HepG2 (cell line): Measurements from ENCODE around the gene ARL5B. TPM values are rescaled to one million over a fixed set of nuclear protein-coding genes. Genes with fewer than 3 reads are reported as not detected.

Source experiments
- ARID2 ChIP-seq: sonication (generic); formaldehyde crosslinking; IDR thresholded peaks from 2 replicates; pipeline ENCODE4 v1.8.1; 2022; ENCODE audit warnings: mild to moderate bottlenecking, missing genetic modification reagents, borderline replicate concordance
- ARNT ChIP-seq: fragments of 450-650 bp; IDR thresholded peaks from 2 replicates; pipeline ENCODE4 v1.6.1; 2017
- ERF ChIP-seq: IDR thresholded peaks from 2 replicates; pipeline ENCODE4 v1.6.1; 2018; ENCODE audit warnings: missing biosample characterization, missing genetic modification reagents
- GATA4 ChIP-seq: sonication (generic); IDR thresholded peaks from 2 replicates; pipeline ENCODE4 v1.6.1; 2016; ENCODE audit warnings: antibody characterized with exemption, low read depth, borderline replicate concordance
- JARID2 ChIP-seq: sonication (generic); formaldehyde crosslinking; IDR thresholded peaks from 2 replicates; pipeline ENCODE4 v1.8.1; 2023; ENCODE audit warnings: missing genetic modification reagents, inconsistent platforms; ENCODE audit not compliant: insufficient replicate concordance
- NFIC ChIP-seq: IDR thresholded peaks from 2 replicates; pipeline ENCODE4 v1.6.1; 2012; ENCODE audit warnings: mild to moderate bottlenecking, low read length, inconsistent platforms
- RELA ChIP-seq: sonication (generic); formaldehyde crosslinking; IDR thresholded peaks from 2 replicates; pipeline ENCODE4 v1.4.0; 2020; ENCODE audit warnings: missing genetic modification reagents
- SALL1 ChIP-seq: sonication (generic); formaldehyde crosslinking; IDR thresholded peaks from 2 replicates; pipeline ENCODE4 v1.8.0; 2022; ENCODE audit warnings: mild to moderate bottlenecking, missing genetic modification reagents
- U2AF2 ChIP-seq: fragments of 200-400 bp; formaldehyde crosslinking; IDR thresholded peaks from 2 replicates; pipeline ENCODE4 v1.6.1; 2017; ENCODE audit warnings: low read depth, mild to moderate bottlenecking, low read length
- ZNF547 ChIP-seq: sonication (generic); formaldehyde crosslinking; IDR thresholded peaks from 2 replicates; pipeline ENCODE4 v1.5.1; 2020; ENCODE audit warnings: mild to moderate bottlenecking, missing genetic modification reagents
- ZNF569 ChIP-seq: sonication (generic); formaldehyde crosslinking; IDR thresholded peaks from 2 replicates; pipeline ENCODE4 v1.5.0; 2020; ENCODE audit warnings: mild to moderate bottlenecking, missing genetic modification reagents, moderate library complexity, borderline replicate concordance
- ZNF747 ChIP-seq: sonication (generic); formaldehyde crosslinking; IDR thresholded peaks from 2 replicates; pipeline ENCODE4 v1.8.1; 2023; ENCODE audit warnings: missing genetic modification reagents, mild to moderate bottlenecking, borderline replicate concordance
- ZNF776 ChIP-seq: sonication (generic); formaldehyde crosslinking; IDR thresholded peaks from 2 replicates; pipeline ENCODE4 v1.4.0; 2020; ENCODE audit warnings: mild to moderate bottlenecking, missing genetic modification reagents
- ZSCAN31 ChIP-seq: sonication (generic); formaldehyde crosslinking; IDR thresholded peaks from 2 replicates; pipeline ENCODE4 v1.5.0; 2020; ENCODE audit warnings: low read depth, mild to moderate bottlenecking, missing genetic modification reagents
- polyA plus RNA-seq, 8 experiments: library from polyadenylated mRNA; depleted of rRNA in 3 of 8; stranded (reverse) in 7 of 8; unstranded in 1 of 8; fragments of >200 nt; fragmentation: Illumina TruSeq in 4 of 8; extraction: Trizol in 4 of 8; gene quantifications; 2 replicates each; pipeline versions ENCODE4 v1.2.1 to v1.2.3, GENCODE V29; 2011 to 2016; ENCODE audit warnings: low read depth in 4 of 8, missing spikeins in 1 of 8, mixed read lengths in 1 of 8; ENCODE audit not compliant: insufficient read depth in 1 of 8
- total RNA-seq, 5 experiments: library from RNA; depleted of rRNA; stranded (reverse); fragments of >200 nt; fragmentation: Illumina TruSeq; extraction: Trizol; gene quantifications; 2 replicates each; pipeline ENCODE4 v1.2.3, GENCODE V29; 2016; ENCODE audit warnings: low read depth in 1 of 5
- TF ChIP-seq, protein P1 (sequence below): sonication (generic); formaldehyde crosslinking; IDR thresholded peaks from 2 replicates; pipeline ENCODE4; 2020; ENCODE audit warnings: missing genetic modification reagents, mild to moderate bottlenecking, borderline replicate concordance
- TF ChIP-seq, protein P2 (sequence below): sonication (generic); formaldehyde crosslinking; IDR thresholded peaks from 2 replicates; pipeline ENCODE4 v1.5.1; 2020; ENCODE audit warnings: mild to moderate bottlenecking, missing genetic modification reagents, moderate library complexity
- TF ChIP-seq, protein P3 (sequence below): sonication (generic); formaldehyde crosslinking; IDR thresholded peaks from 2 replicates; pipeline ENCODE4 v1.8.0; 2022; ENCODE audit warnings: low read depth, missing genetic modification reagents
- TF ChIP-seq, protein P4 (sequence below): sonication (generic); formaldehyde crosslinking; IDR thresholded peaks from 2 replicates; pipeline ENCODE4 v1.5.1; 2020; ENCODE audit warnings: missing genetic modification reagents, mild to moderate bottlenecking, borderline replicate concordance
- TF ChIP-seq, protein P5 (sequence below): IDR thresholded peaks from 2 replicates; pipeline ENCODE4 v1.6.1; 2016; ENCODE audit warnings: mild to moderate bottlenecking, missing biosample characterization, missing genetic modification reagents

ARL5B gene
- total and polyA plus RNA-seq, 2 of the 13 experiments (the other 11 are each of a cell fraction or from before 2014, with no cell fraction given): 26.6 to 32.7 TPM

DNA sequence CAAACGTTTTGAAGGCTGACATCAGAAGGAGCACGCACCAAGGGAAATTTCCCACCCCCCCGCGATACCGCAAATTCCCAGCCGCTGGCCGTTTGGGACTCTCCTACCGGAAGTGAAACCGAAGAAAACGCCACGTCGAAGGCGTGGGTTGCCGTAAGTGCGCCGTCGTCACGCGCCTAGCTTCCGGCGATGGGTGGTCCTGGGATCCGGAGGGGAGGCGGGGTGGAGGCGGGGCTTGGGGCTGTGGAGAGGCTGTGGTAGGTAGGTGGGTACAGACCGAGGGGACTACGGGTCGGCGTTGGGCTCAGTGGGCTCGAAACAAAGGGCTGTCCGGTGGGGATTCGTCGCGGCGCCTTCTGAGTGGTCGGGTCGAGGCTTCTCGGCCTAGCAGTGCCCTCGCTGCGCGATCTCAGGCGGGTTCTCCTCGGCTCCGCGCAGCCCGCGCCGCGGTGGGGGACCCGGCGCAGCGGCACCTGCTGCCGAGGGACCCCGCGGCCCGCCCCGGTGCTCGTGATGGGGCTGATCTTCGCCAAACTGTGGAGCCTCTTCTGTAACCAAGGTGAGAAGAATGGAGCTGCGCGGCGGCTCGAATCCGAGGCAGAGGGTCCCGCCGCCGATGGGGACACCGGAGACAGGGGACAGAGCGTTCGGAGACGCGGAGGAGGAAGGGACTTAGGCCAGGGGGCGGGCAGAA, at the start of gene ARL5B (continued):
- TF ChIP-seq, protein P1, sequence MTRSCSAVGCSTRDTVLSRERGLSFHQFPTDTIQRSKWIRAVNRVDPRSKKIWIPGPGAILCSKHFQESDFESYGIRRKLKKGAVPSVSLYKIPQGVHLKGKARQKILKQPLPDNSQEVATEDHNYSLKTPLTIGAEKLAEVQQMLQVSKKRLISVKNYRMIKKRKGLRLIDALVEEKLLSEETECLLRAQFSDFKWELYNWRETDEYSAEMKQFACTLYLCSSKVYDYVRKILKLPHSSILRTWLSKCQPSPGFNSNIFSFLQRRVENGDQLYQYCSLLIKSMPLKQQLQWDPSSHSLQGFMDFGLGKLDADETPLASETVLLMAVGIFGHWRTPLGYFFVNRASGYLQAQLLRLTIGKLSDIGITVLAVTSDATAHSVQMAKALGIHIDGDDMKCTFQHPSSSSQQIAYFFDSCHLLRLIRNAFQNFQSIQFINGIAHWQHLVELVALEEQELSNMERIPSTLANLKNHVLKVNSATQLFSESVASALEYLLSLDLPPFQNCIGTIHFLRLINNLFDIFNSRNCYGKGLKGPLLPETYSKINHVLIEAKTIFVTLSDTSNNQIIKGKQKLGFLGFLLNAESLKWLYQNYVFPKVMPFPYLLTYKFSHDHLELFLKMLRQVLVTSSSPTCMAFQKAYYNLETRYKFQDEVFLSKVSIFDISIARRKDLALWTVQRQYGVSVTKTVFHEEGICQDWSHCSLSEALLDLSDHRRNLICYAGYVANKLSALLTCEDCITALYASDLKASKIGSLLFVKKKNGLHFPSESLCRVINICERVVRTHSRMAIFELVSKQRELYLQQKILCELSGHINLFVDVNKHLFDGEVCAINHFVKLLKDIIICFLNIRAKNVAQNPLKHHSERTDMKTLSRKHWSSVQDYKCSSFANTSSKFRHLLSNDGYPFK: peak; percentile 64; the same call in 1 of the 2 replicates
- TF ChIP-seq U2AF2 (no peak), SALL1 (CRISPR knock-in tag) (peak; percentile 76; the same call in 1 of the 2 replicates), ARNT (no peak), ZNF747 (CRISPR knock-in tag) (no peak), ARID2 (CRISPR knock-in tag) (no peak), ZNF776 (0 out of 2 replicates have a peak, but pooled peaks have one; percentile 69), GATA4 (0 out of 2 replicates have a peak, but pooled peaks have one; percentile 29), ZNF569 (CRISPR knock-in tag) (no peak), ZSCAN31 (CRISPR knock-in tag) (peak; percentile 37; the same call in 1 of the 2 replicates), ERF (CRISPR knock-in tag) (peak; percentile 90), ZNF547 (no peak), RELA (no peak), JARID2 (CRISPR knock-in tag) (no peak), NFIC (no peak)
- TF ChIP-seq, protein P2, sequence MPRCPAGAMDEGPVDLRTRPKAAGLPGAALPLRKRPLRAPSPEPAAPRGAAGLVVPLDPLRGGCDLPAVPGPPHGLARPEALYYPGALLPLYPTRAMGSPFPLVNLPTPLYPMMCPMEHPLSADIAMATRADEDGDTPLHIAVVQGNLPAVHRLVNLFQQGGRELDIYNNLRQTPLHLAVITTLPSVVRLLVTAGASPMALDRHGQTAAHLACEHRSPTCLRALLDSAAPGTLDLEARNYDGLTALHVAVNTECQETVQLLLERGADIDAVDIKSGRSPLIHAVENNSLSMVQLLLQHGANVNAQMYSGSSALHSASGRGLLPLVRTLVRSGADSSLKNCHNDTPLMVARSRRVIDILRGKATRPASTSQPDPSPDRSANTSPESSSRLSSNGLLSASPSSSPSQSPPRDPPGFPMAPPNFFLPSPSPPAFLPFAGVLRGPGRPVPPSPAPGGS (CRISPR knock-in tag): no peak
- TF ChIP-seq, protein P3, sequence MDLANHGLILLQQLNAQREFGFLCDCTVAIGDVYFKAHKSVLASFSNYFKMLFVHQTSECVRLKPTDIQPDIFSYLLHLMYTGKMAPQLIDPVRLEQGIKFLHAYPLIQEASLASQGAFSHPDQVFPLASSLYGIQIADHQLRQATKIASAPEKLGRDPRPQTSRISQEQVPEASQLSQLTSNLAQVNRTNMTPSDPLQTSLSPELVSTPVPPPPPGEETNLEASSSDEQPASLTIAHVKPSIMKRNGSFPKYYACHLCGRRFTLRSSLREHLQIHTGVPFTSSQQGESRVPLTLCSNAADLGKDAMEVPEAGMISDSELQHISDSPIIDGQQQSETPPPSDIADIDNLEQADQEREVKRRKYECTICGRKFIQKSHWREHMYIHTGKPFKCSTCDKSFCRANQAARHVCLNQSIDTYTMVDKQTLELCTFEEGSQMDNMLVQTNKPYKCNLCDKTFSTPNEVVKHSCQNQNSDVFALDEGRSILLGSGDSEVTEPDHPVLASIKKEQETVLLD: peak; percentile 73
- TF ChIP-seq, protein P4, sequence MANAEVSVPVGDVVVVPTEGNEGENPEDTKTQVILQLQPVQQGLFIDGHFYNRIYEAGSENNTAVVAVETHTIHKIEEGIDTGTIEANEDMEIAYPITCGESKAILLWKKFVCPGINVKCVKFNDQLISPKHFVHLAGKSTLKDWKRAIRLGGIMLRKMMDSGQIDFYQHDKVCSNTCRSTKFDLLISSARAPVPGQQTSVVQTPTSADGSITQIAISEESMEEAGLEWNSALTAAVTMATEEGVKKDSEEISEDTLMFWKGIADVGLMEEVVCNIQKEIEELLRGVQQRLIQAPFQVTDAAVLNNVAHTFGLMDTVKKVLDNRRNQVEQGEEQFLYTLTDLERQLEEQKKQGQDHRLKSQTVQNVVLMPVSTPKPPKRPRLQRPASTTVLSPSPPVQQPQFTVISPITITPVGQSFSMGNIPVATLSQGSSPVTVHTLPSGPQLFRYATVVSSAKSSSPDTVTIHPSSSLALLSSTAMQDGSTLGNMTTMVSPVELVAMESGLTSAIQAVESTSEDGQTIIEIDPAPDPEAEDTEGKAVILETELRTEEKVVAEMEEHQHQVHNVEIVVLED (CRISPR knock-in tag): peak; percentile 97
- TF ChIP-seq, protein P5, sequence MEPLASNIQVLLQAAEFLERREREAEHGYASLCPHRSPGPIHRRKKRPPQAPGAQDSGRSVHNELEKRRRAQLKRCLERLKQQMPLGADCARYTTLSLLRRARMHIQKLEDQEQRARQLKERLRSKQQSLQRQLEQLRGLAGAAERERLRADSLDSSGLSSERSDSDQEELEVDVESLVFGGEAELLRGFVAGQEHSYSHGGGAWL: peak; percentile 65
